ENCODE results near the gene SLC35E4. TPM values are rescaled to one million over a fixed set of nuclear protein-coding genes. Genes with fewer than 3 reads are reported as not detected.
A peak's percentile ranks its signal among the peaks of the same experiment; 100 is the strongest.
"Not testable (repeated sequence)": the region's sequence is repeated elsewhere in the genome, so short reads cannot be mapped to it uniquely, and the experiment has no call there.

SLC35E4 gene
- total and polyA plus RNA-seq, 5 donors from 2014 or later = 1.9 to 14.5 (median 4.2) TPM

DNA sequence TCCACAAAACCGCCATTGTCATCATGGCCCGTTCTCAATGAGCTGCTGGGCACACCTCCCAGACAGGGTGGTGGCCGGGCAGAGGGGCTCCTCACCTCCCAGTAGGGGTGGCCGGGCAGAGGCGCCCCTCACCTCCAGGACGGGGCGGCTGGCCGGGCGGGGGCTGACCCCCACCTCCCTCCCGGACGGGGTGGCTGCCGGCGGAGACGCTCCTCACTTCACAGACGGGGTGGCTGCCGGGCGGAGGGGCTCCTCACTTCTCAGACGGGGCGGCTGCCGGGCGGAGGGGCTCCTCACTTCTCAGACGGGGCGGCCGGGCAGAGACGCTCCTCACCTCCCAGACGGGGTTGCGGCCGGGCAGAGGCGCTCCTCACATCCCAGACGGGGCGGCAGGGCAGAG, 4.1 kb upstream of the SLC35E4 start:
- H3K27me3 ChIP-seq (ENCODE audit: control insufficient read depth, insufficient read depth, low read length); H3K27ac ChIP-seq (ENCODE audit: insufficient read depth, low read length, poor library complexity, severe bottlenecking); H3K9me3 Mint-ChIP-seq; H3K36me3 Mint-ChIP-seq; ATAC-seq (ENCODE audit: low read depth in 2 of 2); H3K27ac Mint-ChIP-seq; H3K27me3 Mint-ChIP-seq; H3K4me3 ChIP-seq (ENCODE audit: low read depth, low read length); H3K36me3 ChIP-seq (ENCODE audit: control insufficient read depth, insufficient read depth, low read length); H3K9me3 ChIP-seq (ENCODE audit: control insufficient read depth in 2 of 2, low read length in 2 of 2); H3K4me3 Mint-ChIP-seq; DNase-seq: not testable (repeated sequence)
- peaks cover 22% of the 10 kb centered on the region for H3K4me1 ChIP-seq (ENCODE audit: control insufficient read depth, insufficient read depth, low read length, poor library complexity, severe bottlenecking)
- peaks cover 0 to 17% (median 7%) of the 10 kb centered on the region in 4 donors for H3K4me1 Mint-ChIP-seq

DNA sequence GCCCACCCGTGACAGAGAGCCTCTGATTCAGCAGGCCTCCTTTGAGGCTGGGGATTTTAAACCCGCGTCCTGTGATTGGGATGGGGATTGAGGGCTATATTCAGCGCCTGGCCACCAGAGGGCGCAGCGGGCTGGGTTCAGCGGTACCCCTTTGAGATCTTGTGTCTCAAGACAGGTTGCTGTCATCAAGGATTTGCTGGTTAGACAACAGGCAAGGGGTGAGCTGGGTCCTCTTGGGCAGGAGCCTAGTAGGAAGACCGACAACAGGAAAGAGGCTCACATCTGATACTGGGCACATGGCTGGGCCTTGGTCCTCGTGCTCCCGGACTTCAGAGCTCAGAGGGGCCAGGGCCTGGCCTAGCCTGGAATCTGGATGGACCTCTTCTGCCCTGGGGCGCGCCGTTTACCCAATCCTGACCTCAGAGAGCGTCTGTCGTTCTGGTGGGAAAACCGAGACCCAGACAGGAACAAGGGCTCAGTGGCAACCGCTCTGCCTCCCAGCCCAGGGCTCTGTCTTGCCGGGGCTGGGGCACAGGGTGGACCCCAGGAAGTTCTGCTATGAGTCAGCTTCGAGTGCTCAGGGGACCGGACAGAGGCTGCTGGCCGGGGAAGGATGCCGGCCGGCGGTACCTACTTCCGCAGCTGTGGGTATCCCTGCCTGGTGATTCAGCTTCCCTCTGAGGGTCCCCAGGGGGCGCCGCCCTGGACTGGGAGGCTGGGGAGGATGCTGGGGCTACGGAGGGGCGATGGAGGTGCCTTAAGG, 929 bp upstream of the SLC35E4 start:
- Histone ChIP-seq H3K4me3 (ENCODE audit: low read depth, low read length) (peak overlapping the region; percentile 48), H3K4me1 (ENCODE audit: control insufficient read depth, insufficient read depth, low read length, poor library complexity, severe bottlenecking) (peaks cover 35% of the 10 kb centered on the region), H3K36me3 (ENCODE audit: control insufficient read depth, insufficient read depth, low read length) (no peaks in the 10 kb centered on the region), H3K27me3 (ENCODE audit: control insufficient read depth, insufficient read depth, low read length) (no peaks in the 10 kb centered on the region), H3K9me3 (ENCODE audit: control insufficient read depth in 2 of 2, low read length in 2 of 2) (no peaks in the 10 kb centered on the region), H3K27ac (ENCODE audit: insufficient read depth, low read length, poor library complexity, severe bottlenecking) (peak overlapping the region; percentile 81)
- H3K27ac Mint-ChIP-seq = peak overlapping the region in 2 of 3 donors; percentile 84 to 92
- H3K9me3 Mint-ChIP-seq = peaks cover 0 to 3% (median 0%) of the 10 kb centered on the region in 7 donors
- H3K36me3 Mint-ChIP-seq = peaks cover 4% of the 10 kb centered on the region
- peaks cover 0 to 37% (median 16%) of the 10 kb centered on the region in 4 donors for H3K4me1 Mint-ChIP-seq
- peak overlapping the region; percentile 88 to 92 (median 90) for H3K4me3 Mint-ChIP-seq
- ATAC-seq (ENCODE audit: low read depth in 2 of 2) (peak; percentile 65 to 75), DNase-seq (peak; percentile 82 to 91 (median 86))
- no peaks in the 10 kb centered on the region for H3K27me3 Mint-ChIP-seq

DNA sequence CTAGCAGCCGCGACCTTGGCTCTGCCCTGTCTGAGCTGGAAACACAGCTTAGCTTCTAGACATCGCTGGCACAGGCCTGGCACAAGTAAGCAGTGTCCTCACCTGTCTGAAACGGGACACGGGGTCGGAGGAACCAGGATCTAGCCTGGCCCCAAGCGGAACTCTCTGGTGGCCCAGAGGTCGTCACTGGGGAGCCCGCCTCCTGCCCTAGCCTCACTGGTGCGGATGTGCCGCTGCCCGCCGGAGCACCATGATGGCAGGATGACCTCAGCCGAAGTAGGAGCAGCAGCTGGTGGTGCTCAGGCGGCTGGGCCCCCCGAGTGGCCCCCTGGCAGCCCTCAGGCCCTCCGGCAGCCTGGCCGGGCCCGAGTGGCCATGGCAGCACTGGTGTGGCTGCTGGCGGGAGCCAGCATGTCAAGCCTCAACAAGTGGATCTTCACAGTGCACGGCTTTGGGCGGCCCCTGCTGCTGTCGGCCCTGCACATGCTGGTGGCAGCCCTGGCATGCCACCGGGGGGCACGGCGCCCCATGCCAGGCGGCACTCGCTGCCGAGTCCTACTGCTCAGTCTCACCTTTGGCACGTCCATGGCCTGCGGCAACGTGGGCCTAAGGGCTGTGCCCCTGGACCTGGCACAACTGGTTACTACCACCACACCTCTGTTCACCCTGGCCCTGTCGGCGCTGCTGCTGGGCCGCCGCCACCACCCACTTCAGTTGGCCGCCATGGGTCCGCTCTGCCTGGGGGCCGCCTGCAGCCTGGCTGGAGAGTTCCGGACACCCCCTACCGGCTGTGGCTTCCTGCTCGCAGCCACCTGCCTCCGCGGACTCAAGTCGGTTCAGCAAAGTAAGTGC, 871 bp downstream of the SLC35E4 start:
- Mint-ChIP-seq H3K4me3 (peak overlapping the region; percentile 90 to 97 (median 92)), H3K27me3 (no peaks in the 10 kb centered on the region), H3K4me1 (peaks cover 0 to 39% (median 22%) of the 10 kb centered on the region in 4 donors), H3K36me3 (peaks cover 4% of the 10 kb centered on the region), H3K9me3 (peaks cover 0 to 3% (median 0%) of the 10 kb centered on the region in 7 donors), H3K27ac (peak overlapping the region in 2 of 3 donors; percentile 73 to 93)
- Histone ChIP-seq H3K36me3 (ENCODE audit: control insufficient read depth, insufficient read depth, low read length) (no peaks in the 10 kb centered on the region), H3K27ac (ENCODE audit: insufficient read depth, low read length, poor library complexity, severe bottlenecking) (peak overlapping the region; percentile 81), H3K4me3 (ENCODE audit: low read depth, low read length) (peak overlapping the region; percentile 55), H3K4me1 (ENCODE audit: control insufficient read depth, insufficient read depth, low read length, poor library complexity, severe bottlenecking) (peaks cover 35% of the 10 kb centered on the region), H3K27me3 (ENCODE audit: control insufficient read depth, insufficient read depth, low read length) (no peaks in the 10 kb centered on the region), H3K9me3 (ENCODE audit: control insufficient read depth in 2 of 2, low read length in 2 of 2) (no peaks in the 10 kb centered on the region)
- DNase-seq = peak; percentile 5 to 36 (median 18)
- ATAC-seq (ENCODE audit: low read depth in 2 of 2) = no peak

DNA sequence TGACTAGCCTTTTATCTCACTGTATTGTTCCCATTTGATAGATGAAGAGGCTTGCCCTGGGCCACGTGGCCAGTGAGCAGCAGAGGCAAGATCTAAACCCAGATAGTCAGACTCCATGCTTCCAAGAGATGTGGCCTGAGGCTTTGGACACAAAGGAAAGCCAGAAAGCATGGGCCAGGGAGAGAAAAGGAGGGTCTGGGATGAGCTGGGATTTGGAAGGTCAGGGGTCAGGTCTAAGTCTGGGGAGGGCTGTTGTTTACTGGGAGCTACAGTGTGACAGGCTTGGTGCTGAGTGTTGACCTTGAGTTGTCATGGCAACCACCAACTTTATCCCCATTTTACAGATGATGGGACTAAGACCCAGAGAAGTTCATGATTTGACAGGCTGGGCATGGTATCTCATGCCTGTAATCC, 2.1 kb downstream of the SLC35E4 start:
- no peaks in the 10 kb centered on the region for H3K27me3 ChIP-seq (ENCODE audit: control insufficient read depth, insufficient read depth, low read length)
- no peaks in the 10 kb centered on the region for H3K27me3 Mint-ChIP-seq
- peak overlapping the region in 1 of 3 donors; percentile 80 for H3K27ac Mint-ChIP-seq
- peaks cover 35% of the 10 kb centered on the region for H3K4me1 ChIP-seq (ENCODE audit: control insufficient read depth, insufficient read depth, low read length, poor library complexity, severe bottlenecking)
- peak overlapping the region; percentile 69 to 92 (median 74) for H3K4me3 Mint-ChIP-seq
- H3K9me3 Mint-ChIP-seq = peaks cover 0 to 3% (median 0%) of the 10 kb centered on the region in 7 donors
- no peaks in the 10 kb centered on the region for H3K36me3 ChIP-seq (ENCODE audit: control insufficient read depth, insufficient read depth, low read length)
- DNase-seq = no peak
- H3K4me1 Mint-ChIP-seq = peaks cover 0 to 39% (median 22%) of the 10 kb centered on the region in 4 donors
- no peak for ATAC-seq (ENCODE audit: low read depth in 2 of 2)
- peaks cover 4% of the 10 kb centered on the region for H3K36me3 Mint-ChIP-seq
- no peak overlapping the region for H3K27ac ChIP-seq (ENCODE audit: insufficient read depth, low read length, poor library complexity, severe bottlenecking)
- H3K9me3 ChIP-seq (ENCODE audit: control insufficient read depth in 2 of 2, low read length in 2 of 2) = no peaks in the 10 kb centered on the region
- peak overlapping the region; percentile 37 for H3K4me3 ChIP-seq (ENCODE audit: low read depth, low read length)

DNA sequence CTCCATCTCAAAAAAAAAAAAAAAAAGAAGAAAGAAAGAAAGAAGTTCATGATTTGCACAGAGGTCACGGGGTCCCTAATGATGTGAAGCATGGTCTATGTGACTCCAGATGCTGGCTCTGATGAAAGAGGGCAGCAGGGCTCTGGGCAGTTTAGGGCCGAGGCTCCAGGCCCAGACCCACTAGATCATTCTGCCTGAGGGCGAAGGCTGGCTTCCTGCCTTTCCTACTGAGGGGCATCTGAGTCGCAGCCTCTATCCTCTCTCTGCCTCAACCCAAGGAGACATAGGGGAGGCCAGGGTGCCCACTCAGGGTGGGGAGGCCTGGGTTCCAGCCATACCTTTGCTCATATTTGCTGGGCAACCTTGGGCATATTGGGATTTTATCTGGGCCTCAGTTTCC, 4.8 kb downstream of the SLC35E4 start:
- Mint-ChIP-seq H3K27me3 (no peaks in the 10 kb centered on the region), H3K9me3 (peaks cover 0 to 3% (median 0%) of the 10 kb centered on the region in 7 donors), H3K36me3 (peaks cover 4% of the 10 kb centered on the region), H3K4me1 (peaks cover 0 to 37% (median 22%) of the 10 kb centered on the region in 4 donors), H3K4me3 (no peak overlapping the region), H3K27ac (no peak overlapping the region)
- no peaks in the 10 kb centered on the region for H3K9me3 ChIP-seq (ENCODE audit: control insufficient read depth in 2 of 2, low read length in 2 of 2)
- H3K27ac ChIP-seq (ENCODE audit: insufficient read depth, low read length, poor library complexity, severe bottlenecking) = no peak overlapping the region
- ATAC-seq (ENCODE audit: low read depth in 2 of 2) (no peak), DNase-seq (no peak)
- no peaks in the 10 kb centered on the region for H3K27me3 ChIP-seq (ENCODE audit: control insufficient read depth, insufficient read depth, low read length)
- no peaks in the 10 kb centered on the region for H3K36me3 ChIP-seq (ENCODE audit: control insufficient read depth, insufficient read depth, low read length)
- peaks cover 22% of the 10 kb centered on the region for H3K4me1 ChIP-seq (ENCODE audit: control insufficient read depth, insufficient read depth, low read length, poor library complexity, severe bottlenecking)
- H3K4me3 ChIP-seq (ENCODE audit: low read depth, low read length) = no peak overlapping the region

DNA sequence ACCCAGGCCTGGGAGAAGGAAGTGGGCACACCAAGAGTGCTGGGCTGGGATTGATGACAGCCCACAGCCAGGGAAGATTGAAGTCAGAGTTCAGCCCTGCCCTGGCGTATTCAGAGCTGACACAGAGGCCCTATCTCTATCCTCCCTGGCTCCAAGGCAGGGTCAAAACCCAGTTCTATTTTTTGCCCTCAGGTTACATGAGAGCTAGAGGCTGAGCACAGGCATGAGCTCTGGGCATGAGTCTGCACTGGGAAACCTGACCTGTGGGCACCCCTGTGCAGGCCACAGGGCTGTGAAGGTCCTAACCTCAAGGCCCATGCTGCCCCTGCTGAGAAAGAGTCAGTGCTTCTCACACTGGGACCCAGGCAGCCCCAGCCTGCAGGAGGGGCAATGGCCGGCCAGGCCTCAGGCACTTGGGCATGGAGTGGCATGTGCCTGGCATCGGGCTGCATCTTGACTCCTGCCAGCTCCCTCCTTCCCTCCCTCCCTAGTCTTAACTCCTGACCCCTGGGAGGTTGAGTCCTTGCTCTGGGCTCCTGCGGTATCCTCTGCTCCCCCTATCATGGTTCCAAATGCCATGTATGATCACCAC, 5.4 kb downstream of the SLC35E4 start:
- Histone ChIP-seq H3K9me3 (ENCODE audit: control insufficient read depth in 2 of 2, low read length in 2 of 2) (no peaks in the 10 kb centered on the region), H3K27me3 (ENCODE audit: control insufficient read depth, insufficient read depth, low read length) (no peaks in the 10 kb centered on the region), H3K4me3 (ENCODE audit: low read depth, low read length) (no peak overlapping the region), H3K27ac (ENCODE audit: insufficient read depth, low read length, poor library complexity, severe bottlenecking) (no peak overlapping the region), H3K4me1 (ENCODE audit: control insufficient read depth, insufficient read depth, low read length, poor library complexity, severe bottlenecking) (peaks cover 18% of the 10 kb centered on the region), H3K36me3 (ENCODE audit: control insufficient read depth, insufficient read depth, low read length) (no peaks in the 10 kb centered on the region)
- Mint-ChIP-seq H3K27ac (no peak overlapping the region), H3K27me3 (no peaks in the 10 kb centered on the region), H3K4me3 (no peak overlapping the region), H3K36me3 (peaks cover 4% of the 10 kb centered on the region), H3K9me3 (peaks cover 0 to 3% (median 0%) of the 10 kb centered on the region in 7 donors), H3K4me1 (peaks cover 0 to 34% (median 21%) of the 10 kb centered on the region in 4 donors)
- ATAC-seq (ENCODE audit: low read depth in 2 of 2) (no peak), DNase-seq (no peak)

DNA sequence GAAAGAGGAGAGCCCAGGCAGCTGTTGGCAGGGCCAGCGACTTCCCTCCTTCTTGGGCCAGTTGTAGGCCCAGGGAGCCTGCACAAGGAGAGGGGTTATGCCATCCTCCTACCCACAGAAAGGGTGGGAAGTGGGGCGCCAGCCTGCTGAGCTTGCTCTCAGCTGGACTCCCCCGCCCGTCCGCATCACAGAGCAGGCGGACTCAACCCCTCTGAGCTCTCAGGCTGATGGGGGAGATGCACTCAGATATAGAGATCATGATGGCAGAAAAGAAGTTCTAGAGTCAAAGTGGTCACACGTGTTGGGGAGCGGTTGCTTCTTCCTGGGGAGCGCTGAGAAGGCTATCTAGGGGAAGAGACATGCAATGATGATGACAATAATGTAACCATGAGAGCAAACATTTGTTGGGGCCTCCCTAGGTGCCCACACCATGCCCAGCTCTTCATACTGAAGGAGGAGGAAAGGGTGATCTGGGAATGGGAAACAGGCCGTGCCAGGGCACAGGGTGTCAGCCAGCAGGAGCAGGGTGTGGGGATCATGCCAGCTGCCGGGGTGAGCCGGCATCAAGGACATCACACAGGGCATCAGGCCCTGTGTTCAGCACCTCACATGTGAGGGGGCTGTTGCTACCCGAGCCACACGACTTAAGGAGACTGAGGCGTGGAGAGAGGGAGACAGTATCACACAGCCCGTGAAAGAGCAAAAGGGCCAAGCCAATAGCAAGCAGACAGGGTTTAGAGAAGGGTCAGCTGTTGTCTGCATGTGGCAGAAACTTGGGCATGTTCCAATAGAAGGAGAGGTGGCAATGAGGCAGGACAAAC, 7.7 kb downstream of the SLC35E4 start:
- no peak overlapping the region for H3K27ac ChIP-seq (ENCODE audit: insufficient read depth, low read length, poor library complexity, severe bottlenecking)
- H3K36me3 ChIP-seq (ENCODE audit: control insufficient read depth, insufficient read depth, low read length) = no peaks in the 10 kb centered on the region
- DNase-seq (no peak), ATAC-seq (ENCODE audit: low read depth in 2 of 2) (no peak)
- no peaks in the 10 kb centered on the region for H3K27me3 Mint-ChIP-seq
- H3K4me1 Mint-ChIP-seq = peaks cover 0 to 24% (median 13%) of the 10 kb centered on the region in 4 donors
- H3K4me3 ChIP-seq (ENCODE audit: low read depth, low read length) = no peak overlapping the region
- H3K27ac Mint-ChIP-seq = peak overlapping the region in 2 of 3 donors; percentile 29 to 56
- H3K4me3 Mint-ChIP-seq = no peak overlapping the region
- peaks cover 0 to 3% (median 0%) of the 10 kb centered on the region in 7 donors for H3K9me3 Mint-ChIP-seq
- H3K36me3 Mint-ChIP-seq = peaks cover 9% of the 10 kb centered on the region
- H3K4me1 ChIP-seq (ENCODE audit: control insufficient read depth, insufficient read depth, low read length, poor library complexity, severe bottlenecking) = no peaks in the 10 kb centered on the region
- no peaks in the 10 kb centered on the region for H3K9me3 ChIP-seq (ENCODE audit: control insufficient read depth in 2 of 2, low read length in 2 of 2)
- H3K27me3 ChIP-seq (ENCODE audit: control insufficient read depth, insufficient read depth, low read length) = no peaks in the 10 kb centered on the region
